ENCODE measurements around the gene IGSF8. TPM values are rescaled to one million over a fixed set of nuclear protein-coding genes. Genes with fewer than 3 reads are reported as not detected.

Gene IGSF8
- total RNA-seq = 10 to 100 TPM; 20.6 to 25.8 TPM

- H3K27me3 Mint-ChIP-seq = no peaks in the 10 kb centered on the region
- peaks cover 39 to 45% of the 10 kb centered on the region in 2 donors for H3K4me1 Mint-ChIP-seq (ENCODE audit: low read depth in 2 of 2)
- peak within 1 kb of the TSS; percentile 89 for H3K4me3 Mint-ChIP-seq
- ATAC-seq (peak; percentile 80 to 83), DNase-seq (ENCODE audit: low spot score) (peak; percentile 90)
- H3K36me3 Mint-ChIP-seq = no peaks in the 10 kb centered on the region
- H3K27ac Mint-ChIP-seq = peak within 1 kb of the TSS; percentile 73 to 76
- H3K9me3 Mint-ChIP-seq = no peaks in the 10 kb centered on the region
Observed at GRCh38 chr1:160097911-160098851, at the start of gene IGSF8. Gene IGSF8 (minus strand): TSS chr1:160098619. CDS start chr1:160098472, 147 bp downstream.

- no peaks in the 10 kb centered on the region for H3K36me3 Mint-ChIP-seq
- peaks cover 12 to 19% of the 10 kb centered on the region in 2 donors for H3K27me3 Mint-ChIP-seq
- no peaks in the 10 kb centered on the region for H3K4me1 Mint-ChIP-seq (ENCODE audit: low read depth in 2 of 2)
- no peak overlapping the region for H3K27ac Mint-ChIP-seq
- ATAC-seq (no peak), DNase-seq (ENCODE audit: low spot score) (no peak)
- no peaks in the 10 kb centered on the region for H3K9me3 Mint-ChIP-seq
- no peak overlapping the region for H3K4me3 Mint-ChIP-seq
Observed at GRCh38 chr1:160148121-160148520, 49.7 kb upstream of the IGSF8 start.

- H3K36me3 Mint-ChIP-seq = no peaks in the 10 kb centered on the region
- H3K27ac Mint-ChIP-seq = no peak overlapping the region
- H3K27me3 Mint-ChIP-seq = peaks cover 15 to 36% of the 10 kb centered on the region in 2 donors
- no peak for DNase-seq (ENCODE audit: low spot score)
- H3K9me3 Mint-ChIP-seq = no peaks in the 10 kb centered on the region
- H3K4me1 Mint-ChIP-seq (ENCODE audit: low read depth in 2 of 2) = no peaks in the 10 kb centered on the region
- no peak overlapping the region for H3K4me3 Mint-ChIP-seq
- no peak for ATAC-seq
Observed at GRCh38 chr1:160146107-160146506, 47.7 kb upstream of the IGSF8 start.

GRCh38 chr1:160144921-160145320, 46.5 kb upstream of the IGSF8 start:
- Mint-ChIP-seq H3K27ac (no peak overlapping the region), H3K4me1 (ENCODE audit: low read depth in 2 of 2) (no peaks in the 10 kb centered on the region), H3K9me3 (no peaks in the 10 kb centered on the region), H3K27me3 (peaks cover 19 to 40% of the 10 kb centered on the region in 2 donors), H3K36me3 (no peaks in the 10 kb centered on the region), H3K4me3 (no peak overlapping the region)
- DNase-seq (ENCODE audit: low spot score) = no peak
- no peak for ATAC-seq

GRCh38 chr1:160143695-160144094, 45.3 kb upstream of the IGSF8 start:
- DNase-seq (ENCODE audit: low spot score) = no peak
- H3K27ac Mint-ChIP-seq = no peak overlapping the region
- no peak overlapping the region for H3K4me3 Mint-ChIP-seq
- H3K27me3 Mint-ChIP-seq = peaks cover 20 to 40% of the 10 kb centered on the region in 2 donors
- H3K9me3 Mint-ChIP-seq = no peaks in the 10 kb centered on the region
- no peaks in the 10 kb centered on the region for H3K36me3 Mint-ChIP-seq
- no peaks in the 10 kb centered on the region for H3K4me1 Mint-ChIP-seq (ENCODE audit: low read depth in 2 of 2)
- ATAC-seq = no peak

- Mint-ChIP-seq H3K4me3 (no peak overlapping the region), H3K27me3 (peaks cover 19 to 35% of the 10 kb centered on the region in 2 donors), H3K4me1 (ENCODE audit: low read depth in 2 of 2) (no peaks in the 10 kb centered on the region), H3K27ac (no peak overlapping the region), H3K9me3 (no peaks in the 10 kb centered on the region), H3K36me3 (no peaks in the 10 kb centered on the region)
- ATAC-seq = no peak
- DNase-seq (ENCODE audit: low spot score) = no peak
Observed at GRCh38 chr1:160139840-160140239, 41.4 kb upstream of the IGSF8 start.

GRCh38 chr1:160137216-160137862, 38.9 kb upstream of the IGSF8 start:
- DNase-seq (ENCODE audit: low spot score) (no peak), ATAC-seq (no peak)
- no peak overlapping the region for H3K4me3 Mint-ChIP-seq
- H3K36me3 Mint-ChIP-seq = no peaks in the 10 kb centered on the region
- no peaks in the 10 kb centered on the region for H3K4me1 Mint-ChIP-seq (ENCODE audit: low read depth in 2 of 2)
- H3K27ac Mint-ChIP-seq = no peak overlapping the region
- no peaks in the 10 kb centered on the region for H3K9me3 Mint-ChIP-seq
- peaks cover 24 to 36% of the 10 kb centered on the region in 2 donors for H3K27me3 Mint-ChIP-seq

GRCh38 chr1:160136926-160137200, 38.4 kb upstream of the IGSF8 start:
- H3K27ac Mint-ChIP-seq = no peak overlapping the region
- H3K4me1 Mint-ChIP-seq (ENCODE audit: low read depth in 2 of 2) = no peaks in the 10 kb centered on the region
- DNase-seq (ENCODE audit: low spot score) = no peak
- no peak overlapping the region for H3K4me3 Mint-ChIP-seq
- H3K27me3 Mint-ChIP-seq = peaks cover 27 to 37% of the 10 kb centered on the region in 2 donors
- no peak for ATAC-seq
- no peaks in the 10 kb centered on the region for H3K36me3 Mint-ChIP-seq
- H3K9me3 Mint-ChIP-seq = no peaks in the 10 kb centered on the region

- ATAC-seq (no peak), DNase-seq (ENCODE audit: low spot score) (no peak)
- Mint-ChIP-seq H3K27me3 (peaks cover 28 to 35% of the 10 kb centered on the region in 2 donors), H3K36me3 (no peaks in the 10 kb centered on the region), H3K9me3 (no peaks in the 10 kb centered on the region), H3K27ac (no peak overlapping the region), H3K4me1 (ENCODE audit: low read depth in 2 of 2) (no peaks in the 10 kb centered on the region), H3K4me3 (no peak overlapping the region)
Observed at GRCh38 chr1:160136121-160136925, 37.9 kb upstream of the IGSF8 start.

GRCh38 chr1:160134791-160135572, 36.6 kb upstream of the IGSF8 start:
- no peaks in the 10 kb centered on the region for H3K4me1 Mint-ChIP-seq (ENCODE audit: low read depth in 2 of 2)
- H3K9me3 Mint-ChIP-seq = no peaks in the 10 kb centered on the region
- ATAC-seq = no peak
- no peak for DNase-seq (ENCODE audit: low spot score)
- peaks cover 23 to 29% of the 10 kb centered on the region in 2 donors for H3K27me3 Mint-ChIP-seq
- no peak overlapping the region for H3K4me3 Mint-ChIP-seq
- no peaks in the 10 kb centered on the region for H3K36me3 Mint-ChIP-seq
- no peak overlapping the region for H3K27ac Mint-ChIP-seq

GRCh38 chr1:160133990-160134770, 35.8 kb upstream of the IGSF8 start:
- Mint-ChIP-seq H3K4me1 (ENCODE audit: low read depth in 2 of 2) (no peaks in the 10 kb centered on the region), H3K27ac (no peak overlapping the region), H3K27me3 (peaks cover 22 to 29% of the 10 kb centered on the region in 2 donors), H3K4me3 (no peak overlapping the region), H3K36me3 (no peaks in the 10 kb centered on the region), H3K9me3 (no peaks in the 10 kb centered on the region)
- ATAC-seq = peak in 1 of 2 donors; percentile 8
- no peak for DNase-seq (ENCODE audit: low spot score)

- H3K9me3 Mint-ChIP-seq = no peaks in the 10 kb centered on the region
- no peak for DNase-seq (ENCODE audit: low spot score)
- H3K27me3 Mint-ChIP-seq = peaks cover 25 to 37% of the 10 kb centered on the region in 2 donors
- H3K36me3 Mint-ChIP-seq = no peaks in the 10 kb centered on the region
- H3K4me3 Mint-ChIP-seq = no peak overlapping the region
- H3K4me1 Mint-ChIP-seq (ENCODE audit: low read depth in 2 of 2) = no peaks in the 10 kb centered on the region
- no peak overlapping the region for H3K27ac Mint-ChIP-seq
- ATAC-seq = no peak
Observed at GRCh38 chr1:160131803-160132565, 33.6 kb upstream of the IGSF8 start.

Data from natural killer cell treated with Interleukin-12 subunit alpha and Interleukin-12 subunit beta and Interleukin-15 and Interleukin-18, amount 100 ng/mL, for 72 hours (primary cell).